NCI-H446 (cell line): ENCODE measurements around the gene BICD1.
A peak's percentile ranks its signal among the peaks of the same experiment; 100 is the strongest.

ENCODE experiments used
- DNase-seq, 2 experiments: peaks; one replicate each; lab custom pipeline; 2025; lab: John Stamatoyannopoulos, UW

Gene BICD1

DNA sequence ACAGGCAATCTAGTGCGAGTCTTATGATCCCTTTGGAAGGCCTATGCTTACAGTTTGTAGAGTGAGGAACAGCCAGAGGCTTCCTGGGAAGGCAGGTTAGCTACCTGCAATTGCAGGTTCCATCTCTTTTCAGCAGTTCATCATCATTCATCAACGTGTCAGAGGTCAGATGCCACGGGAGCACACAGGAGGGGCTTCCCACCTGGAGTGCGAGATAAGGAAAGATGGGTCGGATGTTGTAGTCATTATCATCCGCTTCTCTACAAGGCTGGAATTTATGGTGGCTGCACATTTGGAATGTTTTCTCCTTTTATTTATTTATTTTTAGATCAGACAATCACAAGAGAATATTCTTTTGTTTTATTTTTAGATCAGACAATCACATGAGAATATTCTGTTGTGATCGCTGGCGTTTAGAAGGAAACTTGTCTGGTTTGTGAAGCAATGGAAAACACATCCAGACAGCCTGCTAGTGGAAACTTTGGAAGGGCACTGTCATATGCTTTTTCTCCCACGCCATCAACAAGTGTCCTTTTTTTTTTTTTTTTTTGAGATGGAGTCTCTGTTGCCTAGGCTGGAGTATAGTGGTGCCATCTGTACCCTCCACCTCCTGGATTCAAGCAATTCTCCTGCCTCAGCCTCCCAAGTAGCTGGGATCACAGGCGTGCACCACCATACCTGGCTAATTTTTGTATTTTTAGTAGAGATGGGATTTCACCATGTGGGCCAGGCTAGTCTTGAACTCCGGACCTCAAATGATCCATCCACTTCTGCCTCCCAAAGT, 1.9 kb upstream of the BICD1 start:
- no peak for DNase-seq

DNA sequence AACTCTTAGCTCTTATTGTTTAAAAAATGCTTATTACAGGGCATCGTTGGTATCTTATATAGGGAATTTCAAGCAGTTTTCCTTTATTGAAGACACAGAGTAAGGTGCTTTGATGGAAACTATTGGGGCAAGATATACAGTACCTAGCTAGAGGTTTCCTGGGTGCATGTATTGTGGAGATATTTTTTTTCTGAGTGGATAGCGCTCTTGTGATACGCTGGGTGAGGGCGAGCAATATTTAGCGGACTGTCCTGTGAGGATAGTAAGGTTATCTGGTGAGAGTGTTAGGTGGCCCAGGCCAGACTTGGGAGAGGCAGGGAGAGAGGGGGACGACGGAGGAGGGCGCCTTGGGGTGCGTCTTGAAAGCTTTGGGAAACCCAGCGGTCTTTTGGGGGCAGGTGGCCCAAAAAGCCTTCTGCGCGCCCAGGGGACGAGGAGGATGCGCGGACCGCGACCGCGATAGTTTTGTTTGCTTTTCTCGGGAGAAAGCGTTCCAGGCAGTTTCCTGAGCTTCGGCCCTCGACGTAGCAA, 596 bp upstream of the BICD1 start:
- DNase-seq, result no peak

DNA sequence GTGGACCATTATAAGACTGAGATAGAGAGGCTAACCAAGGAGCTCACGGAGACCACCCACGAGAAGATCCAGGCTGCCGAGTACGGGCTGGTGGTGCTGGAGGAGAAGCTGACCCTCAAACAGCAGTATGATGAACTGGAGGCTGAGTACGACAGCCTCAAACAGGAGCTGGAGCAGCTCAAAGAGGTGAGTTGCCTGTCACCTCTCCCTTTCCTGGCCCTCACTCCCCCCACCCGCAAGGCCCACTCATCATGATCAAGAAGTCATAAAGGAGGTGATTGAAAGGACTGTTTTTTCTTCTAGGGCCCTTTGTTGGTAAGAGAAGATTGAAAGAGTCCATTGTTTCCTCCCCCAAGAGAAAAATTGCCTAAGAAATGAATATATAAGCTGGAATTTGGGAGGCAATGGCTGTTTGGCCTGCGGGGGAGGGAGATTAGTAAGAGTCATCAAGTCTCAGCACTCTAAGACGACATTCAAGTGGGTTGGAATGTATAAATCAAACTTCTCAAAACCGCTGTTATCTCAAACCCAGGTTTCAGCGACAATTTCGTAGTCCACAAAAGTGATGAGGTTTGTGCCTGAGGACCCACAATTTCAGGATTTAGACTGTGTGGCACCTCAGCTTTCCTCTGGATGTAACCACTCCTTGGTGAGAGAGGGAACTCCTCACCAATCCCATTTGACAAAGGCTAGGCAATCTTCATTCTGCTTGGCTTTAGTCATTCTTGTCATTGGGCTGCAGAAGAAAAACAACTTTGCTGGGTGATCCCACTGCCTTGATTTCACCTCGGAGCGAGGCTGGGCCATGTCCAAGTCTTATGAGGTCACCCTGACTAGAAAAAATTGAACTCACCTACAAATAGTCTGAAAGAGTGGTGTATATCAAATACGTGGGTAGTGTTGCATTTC, 966 bp downstream of the BICD1 start:
- DNase-seq, result peak in 1 of 2 experiments; percentile 20

DNA sequence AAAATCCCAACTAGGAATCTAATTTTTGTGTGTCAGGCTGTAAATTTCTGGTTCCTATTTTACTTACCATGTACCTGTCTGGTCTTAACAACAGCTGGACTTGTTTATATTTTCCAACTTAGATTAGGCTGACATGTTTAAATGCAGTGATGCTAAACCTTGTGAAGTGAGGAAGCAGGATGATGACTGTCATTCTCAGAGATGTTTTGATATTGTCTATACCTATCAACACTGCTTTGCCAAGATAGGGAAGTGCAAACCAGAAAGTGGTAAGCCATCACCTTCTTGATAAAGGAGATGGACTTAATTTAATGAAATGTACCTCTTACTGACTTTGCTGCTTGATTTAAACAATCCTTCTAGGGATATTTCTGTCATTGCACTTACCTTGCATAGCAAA, 2.1 kb downstream of the BICD1 start:
- DNase-seq, result no peak

DNA sequence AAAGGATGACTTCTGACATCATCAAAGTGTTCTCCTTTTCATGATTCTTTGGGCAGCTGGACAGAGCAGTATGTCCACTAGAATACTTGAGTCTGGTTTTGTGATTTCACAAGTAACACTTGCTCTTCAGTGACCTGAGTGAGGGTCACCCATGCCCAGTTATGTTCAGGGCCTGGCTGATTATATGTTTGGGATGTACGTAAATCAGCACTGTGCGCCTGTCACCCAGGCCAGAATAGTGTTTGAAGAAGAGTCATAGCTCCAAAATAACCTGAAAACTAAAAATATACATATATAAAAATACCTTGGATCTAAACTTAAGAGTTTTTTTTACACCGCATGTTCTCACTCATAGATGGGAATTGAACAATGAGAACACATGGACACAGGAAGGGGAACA, 3.8 kb downstream of the BICD1 start:
- no peak for DNase-seq

DNA sequence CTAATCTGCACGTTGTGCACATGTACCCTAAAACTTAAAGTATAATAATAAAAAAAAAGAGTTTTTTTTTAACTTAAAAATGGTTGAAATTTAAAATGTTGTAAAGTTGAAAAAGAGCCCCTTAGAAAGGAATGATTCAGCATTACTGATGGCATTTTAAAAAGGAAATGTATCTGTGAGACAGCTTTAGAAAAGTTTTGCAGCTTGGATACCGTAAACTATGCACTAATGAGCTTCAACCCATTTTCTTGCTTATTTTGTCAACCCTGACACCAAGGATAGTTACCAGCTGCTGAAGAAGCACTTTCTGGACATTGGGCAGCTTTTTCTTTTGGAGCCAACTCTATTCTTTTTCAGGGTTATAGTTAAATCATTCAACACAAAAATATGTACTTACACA, 4.3 kb downstream of the BICD1 start:
- DNase-seq, result no peak

DNA sequence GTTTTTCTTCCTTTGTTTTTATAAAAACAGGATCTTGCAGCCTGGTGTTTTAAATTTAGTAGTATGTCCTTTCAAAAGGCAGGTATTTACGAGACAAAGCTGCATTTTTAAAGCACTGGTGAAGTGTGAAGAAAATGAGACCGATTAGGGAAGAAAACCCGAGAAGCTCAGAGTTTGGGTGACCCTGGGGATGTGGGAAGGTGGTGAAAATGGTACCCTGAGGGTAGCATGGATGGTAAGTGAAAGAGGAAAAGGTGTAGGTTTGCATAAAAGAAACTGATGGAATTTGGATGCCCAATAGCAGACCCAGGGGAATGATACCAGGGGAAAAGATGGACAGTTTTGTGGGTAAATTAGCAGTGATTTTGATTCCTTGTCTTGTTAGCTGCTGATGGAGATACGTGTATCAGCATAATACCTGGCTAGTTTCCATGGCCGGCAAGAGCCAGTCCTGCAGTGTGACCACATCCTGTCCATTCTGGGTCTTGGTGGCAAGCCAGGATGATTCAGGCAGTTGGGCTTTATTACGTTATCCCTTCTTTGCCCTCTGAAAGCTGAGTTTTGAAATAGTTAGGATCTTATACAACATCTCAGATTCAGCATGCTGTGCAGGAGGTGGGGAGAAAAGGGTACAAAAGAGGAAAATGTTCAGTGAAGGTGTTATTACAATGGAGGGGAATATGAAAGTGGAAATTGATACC, 8.9 kb downstream of the BICD1 start:
- DNase-seq, result peak in 1 of 2 experiments; percentile 42

DNA sequence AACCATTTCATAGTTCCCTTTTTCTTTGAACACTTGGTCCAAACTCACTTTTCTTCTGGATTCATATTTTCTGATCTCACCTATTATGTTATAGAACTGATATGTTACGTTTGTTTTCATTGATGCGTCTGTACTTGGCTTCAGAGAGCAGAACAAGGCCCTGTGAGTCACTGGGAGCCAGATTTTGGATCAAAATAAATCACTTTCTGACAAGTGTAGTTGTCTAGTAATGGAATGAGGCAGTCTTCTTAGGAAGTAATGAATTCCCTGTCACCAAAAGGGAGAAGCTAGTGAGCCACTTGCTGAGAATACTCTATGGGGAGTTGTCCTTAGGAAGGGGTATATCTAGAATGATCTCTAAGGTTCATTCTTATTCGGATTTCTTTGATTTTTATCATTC, 10.2 kb downstream of the BICD1 start:
- peak in 1 of 2 experiments; percentile 18 for DNase-seq

DNA sequence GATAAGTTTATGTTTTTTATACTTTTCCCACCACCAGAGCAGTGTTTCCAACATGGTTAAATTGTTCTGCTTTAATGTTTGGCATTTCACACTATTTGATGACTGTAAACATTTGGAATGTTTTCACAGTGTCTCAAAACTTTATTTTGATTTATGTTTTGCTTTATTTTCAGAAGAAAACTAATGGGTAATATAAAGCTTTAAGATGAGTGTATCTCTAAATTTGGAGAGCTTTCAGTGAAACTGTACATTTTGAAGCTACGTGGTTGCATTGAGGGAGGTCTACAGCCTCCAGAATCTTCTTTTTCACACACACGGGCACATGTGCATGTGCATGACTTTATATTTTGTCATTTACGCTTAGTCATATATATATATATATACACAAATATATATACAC, 10.7 kb downstream of the BICD1 start:
- no peak for DNase-seq

DNA sequence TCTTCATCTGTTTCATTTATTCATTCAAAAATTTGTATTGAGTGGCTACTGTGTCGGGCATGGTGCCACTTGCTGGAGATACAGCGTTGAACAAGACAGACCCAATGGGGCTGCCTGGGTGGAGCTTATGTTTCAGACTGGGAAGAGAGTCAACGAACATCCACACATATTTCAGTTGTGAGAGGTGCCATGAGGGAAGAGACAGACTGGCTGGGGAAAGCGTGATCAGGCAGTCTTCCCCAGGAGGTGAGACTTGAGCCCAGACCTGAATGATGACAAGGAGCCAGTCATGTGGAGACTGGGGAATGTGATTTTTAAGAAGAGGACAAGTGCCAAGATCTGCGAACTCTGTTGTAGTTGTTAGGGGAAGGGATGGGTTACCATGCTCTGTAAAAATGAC, 12.2 kb downstream of the BICD1 start:
- DNase-seq, result peak in 1 of 2 experiments; percentile 68

DNA sequence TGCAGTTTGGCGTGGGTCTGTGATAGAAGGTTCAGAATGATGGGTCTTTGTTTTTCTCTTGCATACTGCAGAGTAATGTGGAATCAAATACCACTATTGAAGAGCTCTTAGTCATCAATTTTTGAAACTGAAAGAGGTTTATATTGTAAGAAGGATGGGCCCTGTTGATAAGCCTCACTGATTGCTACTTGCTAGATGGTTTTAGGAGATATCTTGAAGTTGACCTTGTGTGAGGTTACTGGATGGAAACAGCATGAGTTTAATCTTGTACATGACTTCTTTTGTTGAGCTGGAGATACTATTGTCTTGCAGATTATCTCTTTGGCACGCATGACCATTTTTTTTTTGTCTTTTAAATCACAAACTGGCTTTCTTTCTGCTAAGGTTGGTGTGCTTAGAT, 13.8 kb downstream of the BICD1 start:
- DNase-seq, result no peak

DNA sequence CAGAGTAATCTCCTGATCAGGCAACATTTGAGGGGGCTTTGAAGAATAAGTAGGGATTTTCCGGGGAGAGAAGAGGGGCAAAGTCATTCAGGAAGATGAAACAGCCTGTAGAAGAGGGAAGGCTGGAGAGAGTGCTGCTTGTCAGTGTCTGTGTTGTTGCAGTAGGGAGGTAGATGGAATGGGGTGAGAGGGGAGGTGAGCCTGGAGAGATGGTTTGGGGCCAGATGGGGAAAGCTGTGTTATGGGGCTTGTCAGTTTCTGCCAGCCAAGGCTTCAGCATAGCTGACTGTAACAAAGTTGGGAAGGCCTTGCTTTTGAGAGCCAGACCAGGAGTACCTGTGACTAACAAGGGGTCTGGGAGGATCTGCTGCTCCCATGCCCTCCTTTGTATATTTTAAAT, 18.0 kb downstream of the BICD1 start:
- DNase-seq, result no peak

DNA sequence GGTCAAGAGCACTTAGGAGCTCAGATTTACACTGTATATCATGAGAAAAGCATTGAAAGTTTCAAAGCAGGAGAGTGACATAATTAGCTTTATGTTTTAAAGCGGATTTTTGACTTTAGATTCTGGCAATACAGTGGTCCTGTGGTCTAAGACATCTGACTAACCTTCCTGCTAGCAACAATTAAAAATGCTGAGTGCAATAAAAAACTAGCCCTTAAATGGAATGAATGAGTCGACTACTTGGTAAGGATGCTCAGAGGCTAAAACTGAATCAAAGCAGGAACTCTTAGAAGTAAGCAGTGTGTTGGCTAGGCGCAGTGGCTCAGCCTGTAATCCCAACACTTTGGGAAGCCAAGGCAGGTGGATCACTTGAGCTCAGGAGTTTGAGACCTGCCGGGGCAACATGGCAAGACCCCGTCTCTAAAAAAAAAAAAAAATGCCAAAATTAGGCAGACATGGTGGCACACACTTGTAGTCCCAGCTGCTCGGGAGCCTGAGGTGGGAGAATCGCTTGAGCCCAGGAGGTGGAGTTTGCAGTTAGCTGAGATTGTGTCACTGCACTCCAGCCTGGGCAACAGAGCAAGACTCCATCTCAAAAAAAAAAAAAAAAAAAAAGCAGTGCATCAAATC, 18.9 kb downstream of the BICD1 start:
- no peak for DNase-seq

DNA sequence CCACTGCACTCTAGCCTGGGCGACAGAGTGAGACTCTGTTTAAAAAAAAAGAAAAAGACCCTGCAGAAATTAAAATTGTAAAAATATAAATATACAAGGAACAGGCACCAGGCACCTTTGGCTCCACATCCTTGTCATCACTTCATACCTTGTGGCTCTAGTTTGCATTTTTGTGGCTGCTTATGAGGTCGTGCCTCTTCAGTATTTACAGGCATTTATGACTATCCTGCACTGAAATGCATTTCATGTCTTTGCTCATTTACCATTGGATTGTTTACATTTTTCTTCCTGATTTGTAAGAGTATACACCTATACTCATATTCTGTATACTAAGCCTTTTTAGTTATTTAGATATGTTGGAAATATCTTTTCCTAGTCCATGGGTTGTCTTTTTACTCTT, 20.1 kb downstream of the BICD1 start:
- DNase-seq, result no peak

DNA sequence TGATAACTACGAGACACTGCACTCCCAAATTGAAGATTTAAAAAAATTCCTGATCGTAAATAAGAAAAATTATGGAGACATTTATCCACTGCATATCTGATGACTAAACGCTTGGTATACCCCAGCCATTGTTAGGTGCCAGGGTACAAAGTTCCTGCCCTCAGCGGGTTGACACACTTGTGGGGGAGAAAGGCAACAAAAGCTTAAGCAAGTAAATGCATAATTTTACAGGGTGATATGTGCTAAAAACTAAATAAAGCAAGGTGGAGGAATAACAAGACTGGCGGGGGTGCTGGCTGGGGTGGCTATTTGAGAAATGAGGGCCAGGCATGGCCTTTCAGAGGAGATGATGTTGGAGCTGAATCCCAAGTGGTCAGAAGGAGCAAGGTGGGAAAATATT, 25.0 kb downstream of the BICD1 start:
- no peak for DNase-seq

DNA sequence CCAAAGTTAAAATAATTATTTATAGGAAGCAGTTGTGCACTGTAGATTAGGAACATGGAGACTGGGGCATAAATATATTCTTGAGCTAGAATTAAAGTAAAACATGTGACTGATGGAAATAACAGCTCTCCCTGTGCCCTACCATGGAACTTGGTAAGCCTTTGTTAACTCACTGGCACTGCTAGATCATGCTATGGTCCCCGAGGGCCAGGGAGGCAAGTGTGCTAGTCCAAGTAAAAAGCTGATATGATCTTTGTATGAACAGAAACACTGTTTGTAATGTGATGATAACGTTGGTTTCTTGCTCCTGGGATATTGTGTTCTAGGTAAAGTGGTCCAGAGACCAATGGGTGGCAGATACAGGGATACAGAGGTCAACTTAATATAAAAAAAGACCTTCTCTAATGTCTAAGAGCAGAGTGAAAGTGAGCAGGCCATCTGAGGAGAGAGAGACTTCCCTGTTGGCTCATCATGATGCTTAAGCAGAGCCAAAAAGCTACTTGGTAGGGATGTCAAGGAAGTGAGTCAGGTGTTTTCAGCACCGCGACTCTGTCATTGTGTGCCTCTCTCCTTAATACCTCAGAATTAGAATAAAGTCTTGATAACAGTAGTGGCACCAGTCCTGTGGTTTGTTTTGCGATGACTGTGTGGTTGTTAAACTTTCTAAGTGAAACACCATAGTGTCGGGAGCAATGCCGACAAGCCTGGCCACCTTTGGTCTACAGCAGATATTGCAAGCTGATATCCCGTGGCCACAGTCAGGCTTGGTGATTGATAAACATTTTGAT, 27.6 kb downstream of the BICD1 start:
- DNase-seq, result peak; percentile 52 to 59

DNA sequence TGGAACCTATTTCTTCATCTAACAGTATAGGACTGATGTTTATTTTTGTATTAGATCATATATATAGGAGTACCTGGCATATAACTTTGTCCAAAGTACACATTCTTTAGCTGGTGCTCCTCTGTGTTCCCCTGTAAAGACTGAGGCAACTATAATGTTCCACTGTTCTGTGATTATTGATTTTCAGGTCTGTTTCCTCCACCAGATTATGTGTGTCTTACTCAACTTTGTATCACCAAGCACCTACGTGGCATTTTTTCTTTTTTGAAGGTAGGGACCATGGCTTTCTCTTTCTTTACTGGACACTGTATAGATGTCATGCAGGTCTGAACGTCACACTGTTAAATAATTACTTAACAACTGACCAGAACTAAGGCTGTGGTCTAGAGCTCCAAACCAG, 29.3 kb downstream of the BICD1 start:
- DNase-seq, result no peak

DNA sequence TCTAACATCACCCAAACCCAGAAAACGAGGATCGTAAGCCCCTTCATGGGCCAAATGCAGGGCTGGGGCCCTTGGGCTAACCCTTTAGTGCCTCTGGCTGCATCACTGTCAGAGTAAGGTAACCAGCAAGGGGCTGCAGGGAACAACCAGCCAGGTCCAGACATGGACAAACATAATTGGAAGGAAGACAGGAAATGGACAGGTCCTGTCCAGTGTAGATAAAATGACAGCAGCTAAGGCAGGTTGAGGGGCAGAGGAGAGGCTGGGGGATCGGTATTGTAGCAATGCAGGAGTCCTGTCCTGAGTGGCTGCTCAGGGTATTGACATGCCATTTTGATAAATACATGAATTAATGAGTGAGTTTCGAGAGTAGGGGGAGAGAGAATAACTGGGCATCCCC, 29.8 kb downstream of the BICD1 start:
- no peak for DNase-seq

DNA sequence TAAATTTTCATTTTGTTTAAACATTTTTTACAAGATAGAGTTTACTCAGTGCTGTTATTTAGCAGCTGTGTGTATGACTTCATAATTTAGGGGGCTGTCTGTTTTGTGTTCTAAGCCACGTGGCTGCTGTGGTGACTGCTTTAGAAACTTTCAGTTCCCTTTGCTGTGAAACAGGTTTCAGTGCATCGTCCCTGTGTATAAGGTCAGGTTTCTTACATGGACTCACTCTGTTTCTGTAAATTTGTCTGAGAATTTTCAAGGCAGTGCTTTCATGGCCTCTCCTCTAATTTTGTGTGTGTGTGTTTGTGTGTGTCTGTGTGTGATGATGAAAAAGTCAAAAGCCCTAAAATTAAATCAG, 32.4 kb downstream of the BICD1 start:
- DNase-seq, result peak; percentile 36 to 39

DNA sequence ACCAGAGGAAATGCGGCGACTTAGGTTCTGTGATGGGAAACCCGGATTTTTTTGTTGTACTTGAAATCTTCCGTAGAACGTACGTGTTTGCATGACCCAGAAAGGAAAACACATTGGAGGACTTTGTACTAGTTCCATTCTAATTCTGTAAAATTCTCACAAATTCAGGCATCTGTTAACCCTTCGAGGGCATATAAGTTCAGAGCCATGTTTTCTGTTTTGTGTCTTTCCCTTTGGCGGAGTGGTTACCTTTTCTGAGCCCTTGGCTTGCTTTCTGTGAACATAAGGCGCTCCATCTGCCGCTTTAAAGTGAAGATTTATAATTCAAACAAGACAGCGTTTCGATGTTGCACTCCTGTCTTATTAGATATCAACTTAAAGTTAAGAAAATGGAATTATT, 34.2 kb downstream of the BICD1 start:
- peak; percentile 83 to 90 for DNase-seq

DNA sequence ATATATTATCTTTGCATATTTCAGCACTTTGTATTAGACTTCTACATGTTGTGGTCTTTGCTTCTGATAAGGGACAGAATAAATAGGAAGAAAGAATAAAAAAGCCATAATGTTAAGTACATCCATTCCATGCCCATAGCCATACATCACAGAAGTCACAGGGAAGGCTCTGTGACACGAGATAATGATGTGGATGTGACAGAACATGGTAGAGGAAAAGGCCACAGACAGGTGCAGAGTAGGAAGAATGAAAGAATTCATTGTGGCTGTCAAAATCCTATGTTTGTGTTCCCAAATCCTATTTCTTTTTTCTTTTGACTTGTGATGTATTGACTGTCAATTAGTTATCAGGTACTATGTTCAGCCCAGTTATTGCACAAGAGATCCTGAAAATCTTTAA, 38.4 kb downstream of the BICD1 start:
- no peak for DNase-seq
